Suprapubic skin (tissue), 4 donors: ENCODE data around the gene COL26A1. TPM values are rescaled to one million over a fixed set of nuclear protein-coding genes. Genes with fewer than 3 reads are reported as not detected.

Experiments
- DNase-seq, 2 donors: peaks; one replicate each; pipeline ENCODE4 v3.0.0-alpha.2; 2019; ENCODE audit warnings: low spot score in 2 of 2
- H3K27ac ChIP-seq: fragments of 200-600 bp; sonication (generic); one replicate; pipeline ENCODE4 v1.5.1; 2019
- H3K27me3 ChIP-seq: fragments of 200-600 bp; sonication (generic); one replicate; pipeline ENCODE4 v1.5.1; 2019
- H3K36me3 ChIP-seq: fragments of 200-600 bp; sonication (generic); one replicate; pipeline ENCODE4 v1.5.1; 2019
- H3K4me1 ChIP-seq: fragments of 200-600 bp; sonication (generic); one replicate; pipeline ENCODE4 v1.5.1; 2019
- H3K4me3 ChIP-seq: fragments of 200-600 bp; sonication (generic); one replicate; pipeline ENCODE4 v1.5.1; 2019; ENCODE audit warnings: mild to moderate bottlenecking
- H3K9me3 ChIP-seq: fragments of 200-600 bp; sonication (generic); one replicate; pipeline ENCODE4 v1.5.1; 2019
- EP300 ChIP-seq: sonication (generic); formaldehyde crosslinking; IDR thresholded peaks from one replicate; pipeline ENCODE4 v1.6.1; 2017; ENCODE audit warnings: antibody characterized with exemption
- POLR2A ChIP-seq, 2 donors: fragments of 450-650 bp; IDR thresholded peaks; one replicate each; pipeline ENCODE4 v1.6.1; 2017; ENCODE audit warnings: antibody characterized with exemption in 2 of 2, mild to moderate bottlenecking in 2 of 2, moderate library complexity in 2 of 2
- POLR2AphosphoS5 ChIP-seq, 3 donors: sonication (generic); formaldehyde crosslinking; IDR thresholded peaks; one replicate each; pipeline ENCODE4 v1.6.1; 2017; ENCODE audit warnings: antibody characterized with exemption in 3 of 3
- WGBS: methylation state at CpG from one replicate; pipeline ENCODE4 v1.1.5; 2018; 5-methylcytosine and 5-hydroxymethylcytosine counted together
- total RNA-seq, 4 donors: library from RNA; depleted of rRNA; stranded (reverse); fragments of >200 nt; gene quantifications; one replicate each; pipeline ENCODE4 v1.1.0, GENCODE V29; 2016
- TF ChIP-seq, protein P1 (sequence below), 2 donors: fragments of 200-600 bp in 1 of 2; fragments of 450-650 bp in 1 of 2; sonication (generic) in 1 of 2; IDR thresholded peaks; one replicate each; pipeline ENCODE4 v1.5.1; 2016 to 2019; ENCODE audit warnings: antibody characterized with exemption in 2 of 2, mild to moderate bottlenecking in 1 of 2, moderate library complexity in 1 of 2

The COL26A1 gene
- total RNA-seq, 4 donors from 2014 or later: 1.1 TPM; not detected in 3

DNA sequence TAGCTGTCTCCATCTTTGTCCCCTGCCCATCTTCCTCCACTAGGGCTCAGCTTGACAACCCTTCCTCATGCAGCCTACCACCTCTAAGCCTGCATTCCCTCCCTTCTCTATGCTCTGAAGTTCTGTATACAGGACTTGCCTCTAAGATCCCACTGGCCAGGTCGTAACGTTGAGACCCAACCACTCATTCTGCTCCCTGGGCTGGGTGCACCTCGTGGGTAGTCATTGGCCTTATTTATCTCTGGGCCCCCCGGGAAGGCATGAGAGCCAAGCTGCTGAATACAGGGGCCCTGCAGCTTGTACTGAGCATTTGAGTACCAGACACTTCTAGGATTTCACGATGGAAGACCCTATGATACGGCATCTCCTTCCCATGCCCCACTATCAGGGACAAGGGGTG lies 235.3 kb downstream of the COL26A1 start:
- WGBS: 72% methylated on average over 5 of the region's 6 CpGs
- Histone ChIP-seq H3K4me1 (peaks cover 16% of the 10 kb centered on the region), H3K9me3 (no peaks in the 10 kb centered on the region), H3K27me3 (peaks cover 60% of the 10 kb centered on the region), H3K36me3 (no peaks in the 10 kb centered on the region), H3K27ac (no peak overlapping the region), H3K4me3 (no peak overlapping the region)
- no peak for DNase-seq
- no peak for TF ChIP-seq POLR2A (IDR thresholded peaks at IDR 0.05)
- TF ChIP-seq POLR2AphosphoS5 (IDR thresholded peaks at IDR 0.05): no peak
- TF ChIP-seq EP300: no peak
- TF ChIP-seq, protein P1, sequence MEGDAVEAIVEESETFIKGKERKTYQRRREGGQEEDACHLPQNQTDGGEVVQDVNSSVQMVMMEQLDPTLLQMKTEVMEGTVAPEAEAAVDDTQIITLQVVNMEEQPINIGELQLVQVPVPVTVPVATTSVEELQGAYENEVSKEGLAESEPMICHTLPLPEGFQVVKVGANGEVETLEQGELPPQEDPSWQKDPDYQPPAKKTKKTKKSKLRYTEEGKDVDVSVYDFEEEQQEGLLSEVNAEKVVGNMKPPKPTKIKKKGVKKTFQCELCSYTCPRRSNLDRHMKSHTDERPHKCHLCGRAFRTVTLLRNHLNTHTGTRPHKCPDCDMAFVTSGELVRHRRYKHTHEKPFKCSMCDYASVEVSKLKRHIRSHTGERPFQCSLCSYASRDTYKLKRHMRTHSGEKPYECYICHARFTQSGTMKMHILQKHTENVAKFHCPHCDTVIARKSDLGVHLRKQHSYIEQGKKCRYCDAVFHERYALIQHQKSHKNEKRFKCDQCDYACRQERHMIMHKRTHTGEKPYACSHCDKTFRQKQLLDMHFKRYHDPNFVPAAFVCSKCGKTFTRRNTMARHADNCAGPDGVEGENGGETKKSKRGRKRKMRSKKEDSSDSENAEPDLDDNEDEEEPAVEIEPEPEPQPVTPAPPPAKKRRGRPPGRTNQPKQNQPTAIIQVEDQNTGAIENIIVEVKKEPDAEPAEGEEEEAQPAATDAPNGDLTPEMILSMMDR (IDR thresholded peaks at IDR 0.05): no peak

DNA sequence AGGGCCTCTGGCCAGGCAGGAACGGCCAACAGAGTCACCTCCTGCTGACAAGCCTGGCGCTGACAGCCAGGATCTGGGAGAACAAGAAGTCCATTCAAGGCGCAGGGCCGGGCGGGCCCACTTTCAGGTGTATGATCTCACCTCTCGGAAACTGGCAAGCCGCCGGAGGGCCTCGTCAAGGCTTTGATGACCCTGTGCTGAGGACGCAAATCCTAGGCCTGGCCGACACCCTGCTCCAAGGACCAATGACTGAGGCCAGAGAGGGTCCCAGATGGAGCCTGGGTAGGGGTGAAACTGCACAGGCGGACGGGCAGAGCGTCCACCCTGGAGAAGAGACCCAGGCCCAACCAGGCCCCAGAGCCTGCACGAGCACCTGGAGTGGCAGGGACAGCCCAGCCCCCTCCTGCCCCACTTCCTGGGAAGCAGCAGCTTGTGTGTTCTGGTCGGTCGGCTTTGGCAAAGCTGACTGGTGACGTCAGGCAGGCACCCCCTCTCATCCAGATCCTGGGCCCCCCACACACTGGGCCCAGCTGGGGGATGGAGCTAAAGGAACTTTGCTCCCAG lies 235.8 kb downstream of the COL26A1 start:
- no peak overlapping the region for H3K27ac ChIP-seq
- no peaks in the 10 kb centered on the region for H3K36me3 ChIP-seq
- peaks cover 56% of the 10 kb centered on the region for H3K27me3 ChIP-seq
- H3K4me3 ChIP-seq: no peak overlapping the region
- no peaks in the 10 kb centered on the region for H3K9me3 ChIP-seq
- H3K4me1 ChIP-seq: peaks cover 16% of the 10 kb centered on the region
- 93% methylated on average over 13 of the region's 18 CpGs for WGBS
- TF ChIP-seq POLR2AphosphoS5 (IDR thresholded peaks at IDR 0.05): no peak
- no peak for TF ChIP-seq POLR2A (IDR thresholded peaks at IDR 0.05)
- TF ChIP-seq, protein P1 (IDR thresholded peaks at IDR 0.05): no peak
- no peak for TF ChIP-seq EP300
- no peak for DNase-seq

DNA sequence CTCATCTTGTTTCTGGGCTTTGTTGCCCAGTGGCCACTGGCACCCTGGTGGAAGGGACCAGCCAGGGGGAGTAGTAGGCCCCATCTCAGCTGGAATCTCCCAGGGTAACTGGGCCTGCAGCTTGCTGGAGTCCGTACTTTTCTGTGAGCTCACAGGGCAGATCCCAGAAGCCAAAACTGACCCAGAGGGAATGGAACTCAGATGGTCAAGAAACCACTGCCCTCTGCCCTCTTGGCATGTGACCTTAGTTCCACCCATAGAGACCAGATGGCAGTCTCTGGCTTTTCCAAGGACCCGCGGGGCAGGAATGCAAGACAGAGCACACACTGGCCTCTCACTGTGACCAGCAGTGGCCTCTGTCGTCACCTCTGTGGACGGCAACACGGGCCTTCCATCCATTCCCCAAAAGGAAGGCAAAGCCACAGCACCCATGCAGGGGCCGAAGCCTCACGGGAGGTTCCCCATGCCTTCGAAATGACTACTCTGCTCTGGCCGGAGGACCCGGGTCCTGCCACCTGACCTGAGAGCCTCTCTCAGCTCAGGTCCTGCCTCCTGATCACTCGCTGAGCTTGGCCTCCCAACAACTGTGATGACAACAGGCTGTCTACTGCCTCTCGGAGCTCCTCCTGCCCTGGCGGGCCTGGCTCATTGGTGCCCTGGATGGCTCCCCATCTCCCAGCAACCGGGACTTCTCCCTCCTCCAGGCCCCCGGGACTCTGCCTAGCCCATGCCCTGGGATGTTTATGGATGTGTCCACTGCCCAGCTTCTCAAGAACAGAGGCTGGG lies 236.5 kb downstream of the COL26A1 start:
- DNase-seq: no peak
- H3K9me3 ChIP-seq: no peaks in the 10 kb centered on the region
- TF ChIP-seq POLR2AphosphoS5 (IDR thresholded peaks at IDR 0.05) (no peak), POLR2A (IDR thresholded peaks at IDR 0.05) (no peak), EP300 (no peak)
- TF ChIP-seq, protein P1 (IDR thresholded peaks at IDR 0.05): no peak
- H3K4me3 ChIP-seq: no peak overlapping the region
- 82% methylated on average over 11 of the region's 16 CpGs for WGBS
- H3K4me1 ChIP-seq: peaks cover 16% of the 10 kb centered on the region
- H3K36me3 ChIP-seq: no peaks in the 10 kb centered on the region
- peaks cover 50% of the 10 kb centered on the region for H3K27me3 ChIP-seq
- no peak overlapping the region for H3K27ac ChIP-seq

DNA sequence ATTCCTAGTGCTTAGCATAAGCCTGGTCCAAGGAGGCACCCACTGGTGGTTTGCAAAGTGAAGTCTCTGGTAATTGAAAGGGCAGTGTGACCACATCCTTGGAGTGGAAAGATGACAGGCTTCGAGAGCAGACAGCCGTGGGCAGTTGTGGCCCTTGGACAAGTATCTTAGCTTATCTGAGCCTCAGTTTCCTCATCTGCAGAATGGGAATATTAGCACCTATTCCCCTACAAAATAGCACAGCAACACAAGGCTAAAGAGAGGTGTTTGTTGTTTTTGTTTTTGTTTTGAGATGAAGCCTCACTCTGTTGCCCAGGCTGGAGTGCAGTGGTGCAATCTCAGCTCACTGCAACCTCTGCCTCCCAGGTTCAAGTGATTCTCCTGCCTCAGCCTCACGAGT lies 237.1 kb downstream of the COL26A1 start:
- Histone ChIP-seq H3K27ac (no peak overlapping the region), H3K4me3 (no peak overlapping the region), H3K27me3 (peaks cover 44% of the 10 kb centered on the region), H3K9me3 (no peaks in the 10 kb centered on the region), H3K4me1 (peaks cover 16% of the 10 kb centered on the region), H3K36me3 (no peaks in the 10 kb centered on the region)
- WGBS: 95% methylated on average over 3 of the region's 3 CpGs
- no peak for DNase-seq
- TF ChIP-seq POLR2A (IDR thresholded peaks at IDR 0.05) (no peak), POLR2AphosphoS5 (IDR thresholded peaks at IDR 0.05) (no peak), EP300 (no peak)
- TF ChIP-seq, protein P1 (IDR thresholded peaks at IDR 0.05): no peak

DNA sequence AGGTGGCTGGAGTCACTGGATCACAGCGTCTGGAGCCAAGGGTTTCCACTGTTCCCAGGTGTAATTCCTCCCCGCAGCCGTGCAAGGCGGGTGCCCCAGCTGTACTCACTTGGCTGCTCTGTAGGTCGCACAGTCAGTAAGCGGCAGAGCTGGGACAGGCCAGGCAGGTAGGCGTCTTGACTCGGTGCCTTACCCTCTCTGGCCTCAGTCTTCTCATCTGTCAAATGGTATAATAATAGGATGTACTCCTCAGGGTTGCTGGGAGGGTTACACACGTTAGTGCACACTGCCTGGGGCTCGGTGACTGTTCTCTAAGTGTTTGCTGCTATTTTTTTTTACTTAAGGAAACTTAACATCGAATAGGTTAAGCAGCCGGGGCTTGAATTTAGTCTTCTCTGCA lies 239.4 kb downstream of the COL26A1 start:
- TF ChIP-seq EP300 (no peak), POLR2AphosphoS5 (IDR thresholded peaks at IDR 0.05) (no peak), POLR2A (IDR thresholded peaks at IDR 0.05) (no peak)
- TF ChIP-seq, protein P1 (IDR thresholded peaks at IDR 0.05): no peak
- Histone ChIP-seq H3K27ac (no peak overlapping the region), H3K4me3 (no peak overlapping the region), H3K9me3 (no peaks in the 10 kb centered on the region), H3K27me3 (peaks cover 29% of the 10 kb centered on the region), H3K4me1 (peaks cover 16% of the 10 kb centered on the region), H3K36me3 (no peaks in the 10 kb centered on the region)
- no peak for DNase-seq
- WGBS: 54% methylated on average over 12 of the region's 12 CpGs
